DND-41 (cell line): ENCODE data around the gene MEGF6.

Source experiments
- EZH2 ChIP-seq: IDR thresholded peaks from 3 replicates; pipeline ENCODE4 v1.6.1; 2012; ENCODE audit warnings: borderline replicate concordance, low read depth, mild to moderate bottlenecking, moderate library complexity, low read length, inconsistent platforms; ENCODE audit not compliant: severe bottlenecking
- TF ChIP-seq, protein P1 (sequence below): IDR thresholded peaks from 2 replicates; pipeline ENCODE4 v1.5.1; 2012; ENCODE audit warnings: borderline replicate concordance, low read length, moderate library complexity, mild to moderate bottlenecking; ENCODE audit not compliant: poor library complexity, severe bottlenecking; ENCODE audit errors: extremely low read depth

DNA sequence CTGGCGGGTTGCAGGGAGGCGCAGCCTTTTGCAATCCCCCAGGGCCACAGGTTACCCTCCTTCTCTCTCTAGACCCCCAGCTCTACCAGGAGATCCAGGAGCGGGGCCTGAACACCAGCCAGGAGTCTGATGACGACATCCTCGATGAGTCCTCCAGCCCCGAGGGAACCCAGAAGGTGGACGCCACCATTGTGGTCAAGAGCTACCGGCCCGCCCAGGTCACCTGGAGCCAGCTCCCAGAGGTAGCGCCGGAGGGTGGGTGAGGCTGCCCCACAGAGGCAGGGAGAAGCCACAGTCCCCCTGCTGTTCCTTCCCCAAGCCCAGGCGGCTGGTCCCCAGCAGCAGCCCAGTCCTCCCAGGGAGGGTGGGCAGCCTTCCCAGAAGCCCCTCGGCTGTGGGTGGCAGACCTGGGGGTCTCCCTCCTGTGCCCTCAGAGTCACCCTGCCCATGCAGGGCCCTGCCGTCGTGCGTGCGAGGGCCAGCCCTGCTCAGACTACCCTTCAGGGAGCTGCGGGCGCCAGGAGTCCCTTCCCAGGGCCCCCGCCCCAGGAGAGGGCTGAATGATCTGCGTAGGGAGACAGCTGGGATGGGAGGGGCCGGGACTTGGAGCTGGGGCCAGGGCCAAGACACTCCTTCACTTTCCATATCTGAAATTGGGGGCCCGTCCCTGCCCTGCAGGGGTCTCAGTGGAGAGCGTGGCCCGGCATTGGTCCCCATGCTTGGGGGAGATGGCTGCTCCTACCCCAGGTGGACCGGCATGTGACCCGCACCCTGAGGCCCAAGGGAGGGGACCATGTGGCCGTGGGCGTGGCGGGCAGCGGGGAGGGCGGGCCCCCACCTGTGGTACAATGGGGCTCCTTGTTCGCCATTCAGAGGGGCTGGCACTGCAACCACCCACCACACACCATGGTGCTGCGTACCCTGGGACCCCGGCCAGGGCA is 143.9 kb downstream of the MEGF6 start:
- TF ChIP-seq, protein P1, sequence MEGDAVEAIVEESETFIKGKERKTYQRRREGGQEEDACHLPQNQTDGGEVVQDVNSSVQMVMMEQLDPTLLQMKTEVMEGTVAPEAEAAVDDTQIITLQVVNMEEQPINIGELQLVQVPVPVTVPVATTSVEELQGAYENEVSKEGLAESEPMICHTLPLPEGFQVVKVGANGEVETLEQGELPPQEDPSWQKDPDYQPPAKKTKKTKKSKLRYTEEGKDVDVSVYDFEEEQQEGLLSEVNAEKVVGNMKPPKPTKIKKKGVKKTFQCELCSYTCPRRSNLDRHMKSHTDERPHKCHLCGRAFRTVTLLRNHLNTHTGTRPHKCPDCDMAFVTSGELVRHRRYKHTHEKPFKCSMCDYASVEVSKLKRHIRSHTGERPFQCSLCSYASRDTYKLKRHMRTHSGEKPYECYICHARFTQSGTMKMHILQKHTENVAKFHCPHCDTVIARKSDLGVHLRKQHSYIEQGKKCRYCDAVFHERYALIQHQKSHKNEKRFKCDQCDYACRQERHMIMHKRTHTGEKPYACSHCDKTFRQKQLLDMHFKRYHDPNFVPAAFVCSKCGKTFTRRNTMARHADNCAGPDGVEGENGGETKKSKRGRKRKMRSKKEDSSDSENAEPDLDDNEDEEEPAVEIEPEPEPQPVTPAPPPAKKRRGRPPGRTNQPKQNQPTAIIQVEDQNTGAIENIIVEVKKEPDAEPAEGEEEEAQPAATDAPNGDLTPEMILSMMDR = no peak
- no peak for TF ChIP-seq EZH2
